Neural cell (in vitro differentiated cells): ENCODE results near the gene SCN4B. TPM values are rescaled to one million over a fixed set of nuclear protein-coding genes. Genes with fewer than 3 reads are reported as not detected.

Experiments used
- H2AFZ ChIP-seq: fragments of 200-600, 300-800 bp; sonication (generic), shearing (Covaris generic); 2 replicates; pipeline ENCODE4 v1.6.0; 2014; ENCODE audit warnings: low read depth, mild to moderate bottlenecking, antibody characterized with exemption, low read length, moderate library complexity
- H3F3A ChIP-seq: fragments of 200-600 bp; shearing (Covaris generic); 2 replicates; pipeline ENCODE4 v1.6.1; 2016; ENCODE audit warnings: mild to moderate bottlenecking, moderate library complexity, mixed read lengths, antibody characterized with exemption, low read length; ENCODE audit not compliant: insufficient read depth, poor library complexity, severe bottlenecking
- H3K27ac ChIP-seq: fragments of 200-600, 300-800 bp; sonication (generic), shearing (Covaris generic); 2 replicates; pipeline ENCODE4 v1.5.1; 2014; ENCODE audit warnings: mild to moderate bottlenecking, low read length, moderate library complexity
- H3K27me3 ChIP-seq: fragments of 300-800, 200-600 bp; sonication (generic), shearing (Covaris generic); 2 replicates; pipeline ENCODE4 v1.6.0; 2014; ENCODE audit warnings: mild to moderate bottlenecking, low read depth, low read length, moderate library complexity; ENCODE audit not compliant: insufficient read depth
- H3K36me3 ChIP-seq: fragments of 300-800, 200-600 bp; sonication (generic), shearing (Covaris generic); 2 replicates; pipeline ENCODE4 v1.5.1; 2014; ENCODE audit warnings: mild to moderate bottlenecking, antibody characterized with exemption, low read length, moderate library complexity; ENCODE audit not compliant: insufficient read depth
- H3K4me2 ChIP-seq: fragments of 300-800, 200-600 bp; sonication (generic), shearing (Covaris generic); 2 replicates; pipeline ENCODE4 v1.6.0; 2014; ENCODE audit warnings: mild to moderate bottlenecking, low read length
- H3K4me3 ChIP-seq: fragments of 300-800, 200-600 bp; sonication (generic), shearing (Covaris generic); 2 replicates; pipeline ENCODE4 v1.5.1; 2014; ENCODE audit warnings: mild to moderate bottlenecking, low read length, moderate library complexity
- H3K79me2 ChIP-seq: fragments of 200-600 bp; shearing (Covaris generic); replicated peaks from 2 replicates; pipeline ENCODE4 v1.6.0; 2014; ENCODE audit warnings: mild to moderate bottlenecking, low read length, moderate library complexity; ENCODE audit not compliant: insufficient read depth
- H3K9ac ChIP-seq: fragments of 300-800, 200-600 bp; sonication (generic), shearing (Covaris generic); 2 replicates; pipeline ENCODE4 v1.6.1; 2016; ENCODE audit warnings: mild to moderate bottlenecking, low read length, mixed read lengths
- H3K9me2 ChIP-seq: fragments of 200-600 bp; shearing (Covaris generic); 2 replicates; pipeline ENCODE4 v1.6.1; 2016; ENCODE audit warnings: mild to moderate bottlenecking, low read length, mixed read lengths; ENCODE audit not compliant: insufficient read depth
- H3K9me3 ChIP-seq: fragments of 200-600, 300-800 bp; sonication (generic), shearing (Covaris generic); 2 replicates; pipeline ENCODE4 v1.6.1; 2016; ENCODE audit warnings: mild to moderate bottlenecking, mixed run types, low read length, moderate library complexity, mixed read lengths
- H4K20me1 ChIP-seq: fragments of 200-600 bp; shearing (Covaris generic); 2 replicates; pipeline ENCODE4 v1.6.1; 2016; ENCODE audit warnings: mild to moderate bottlenecking, mixed run types; ENCODE audit not compliant: insufficient read depth
- EP300 ChIP-seq: fragments of 450-650 bp; conservative IDR thresholded peaks from 2 replicates; pipeline ENCODE4 v1.6.1; 2014; ENCODE audit warnings: antibody characterized with exemption, mild to moderate bottlenecking, moderate library complexity; ENCODE audit not compliant: poor library complexity, severe bottlenecking
- EZH2 ChIP-seq: fragments of 200-600, 300-800 bp; shearing (Covaris generic), sonication (generic); IDR thresholded peaks from 2 replicates; pipeline ENCODE4 v1.6.1; 2014; ENCODE audit warnings: antibody characterized with exemption, low read length, borderline replicate concordance, mild to moderate bottlenecking; ENCODE audit not compliant: insufficient read depth, poor library complexity, severe bottlenecking
- MXI1 ChIP-seq: fragments of 450-650 bp; conservative IDR thresholded peaks from 2 replicates; pipeline ENCODE4 v1.6.1; 2014; ENCODE audit warnings: antibody characterized with exemption, mild to moderate bottlenecking; ENCODE audit not compliant: poor library complexity, severe bottlenecking
- POLR2AphosphoS5 ChIP-seq: IDR thresholded peaks from 2 replicates; pipeline ENCODE4 v1.6.1; 2012
- RAD21 ChIP-seq: fragments of 450-650 bp; conservative IDR thresholded peaks from 2 replicates; pipeline ENCODE4 v1.6.1; 2014; ENCODE audit warnings: antibody characterized with exemption, mild to moderate bottlenecking, moderate library complexity
- SMC3 ChIP-seq: fragments of 450-650 bp; conservative IDR thresholded peaks from 2 replicates; pipeline ENCODE4 v1.6.1; 2014; ENCODE audit warnings: antibody characterized with exemption, mild to moderate bottlenecking, moderate library complexity; ENCODE audit not compliant: poor library complexity
- TAF1 ChIP-seq: IDR thresholded peaks from 2 replicates; pipeline ENCODE4 v1.6.1; 2012; ENCODE audit warnings: low read depth
- polyA plus RNA-seq: library from polyadenylated mRNA; depleted of rRNA; stranded (reverse); fragments of >200 nt; gene quantifications from 2 replicates; pipeline ENCODE4 v1.2.3, GENCODE V29; 2014
- TF ChIP-seq, protein P1 (sequence below): IDR thresholded peaks from 2 replicates; pipeline ENCODE4 v1.6.1; 2012; ENCODE audit warnings: borderline replicate concordance
- TF ChIP-seq, protein P2 (sequence below): fragments of 450-650 bp; IDR thresholded peaks from 2 replicates; pipeline ENCODE4 v1.5.1; 2014; ENCODE audit warnings: antibody characterized with exemption, mild to moderate bottlenecking, moderate library complexity; ENCODE audit not compliant: poor library complexity, severe bottlenecking

Gene SCN4B
- polyA plus RNA-seq, 1 donor from 2014 or later = 0.61 TPM

DNA sequence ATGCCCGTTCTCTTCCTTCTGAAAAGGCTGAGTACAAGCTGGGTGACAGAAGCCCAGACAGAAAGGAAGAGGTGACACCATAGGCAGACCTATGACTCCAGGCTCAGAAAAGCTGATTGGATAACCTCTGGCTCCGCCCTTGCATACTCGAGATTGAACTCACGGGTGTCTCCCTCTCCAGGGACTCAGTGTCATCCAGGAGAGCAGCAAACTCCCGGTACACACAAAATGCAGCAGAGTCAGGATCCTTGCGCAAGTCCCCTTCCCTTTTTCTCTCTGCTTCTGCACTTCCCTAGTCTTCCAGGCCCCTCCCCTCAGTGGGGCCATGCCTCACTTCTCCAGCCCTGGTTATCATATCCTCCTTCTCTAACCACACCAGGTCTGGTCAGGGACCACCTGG, 9.8 kb downstream of the SCN4B start:
- H3F3A ChIP-seq = no peaks in the 10 kb centered on the region
- no peak overlapping the region for H3K27ac ChIP-seq
- H2AFZ ChIP-seq = no peak overlapping the region
- no peaks in the 10 kb centered on the region for H3K9me2 ChIP-seq
- no peaks in the 10 kb centered on the region for H3K9me3 ChIP-seq
- no peak overlapping the region for H3K9ac ChIP-seq
- no peak overlapping the region for H3K4me3 ChIP-seq
- H3K4me2 ChIP-seq = no peak overlapping the region
- H3K36me3 ChIP-seq = no peaks in the 10 kb centered on the region
- H4K20me1 ChIP-seq = no peaks in the 10 kb centered on the region
- TF ChIP-seq, protein P1, sequence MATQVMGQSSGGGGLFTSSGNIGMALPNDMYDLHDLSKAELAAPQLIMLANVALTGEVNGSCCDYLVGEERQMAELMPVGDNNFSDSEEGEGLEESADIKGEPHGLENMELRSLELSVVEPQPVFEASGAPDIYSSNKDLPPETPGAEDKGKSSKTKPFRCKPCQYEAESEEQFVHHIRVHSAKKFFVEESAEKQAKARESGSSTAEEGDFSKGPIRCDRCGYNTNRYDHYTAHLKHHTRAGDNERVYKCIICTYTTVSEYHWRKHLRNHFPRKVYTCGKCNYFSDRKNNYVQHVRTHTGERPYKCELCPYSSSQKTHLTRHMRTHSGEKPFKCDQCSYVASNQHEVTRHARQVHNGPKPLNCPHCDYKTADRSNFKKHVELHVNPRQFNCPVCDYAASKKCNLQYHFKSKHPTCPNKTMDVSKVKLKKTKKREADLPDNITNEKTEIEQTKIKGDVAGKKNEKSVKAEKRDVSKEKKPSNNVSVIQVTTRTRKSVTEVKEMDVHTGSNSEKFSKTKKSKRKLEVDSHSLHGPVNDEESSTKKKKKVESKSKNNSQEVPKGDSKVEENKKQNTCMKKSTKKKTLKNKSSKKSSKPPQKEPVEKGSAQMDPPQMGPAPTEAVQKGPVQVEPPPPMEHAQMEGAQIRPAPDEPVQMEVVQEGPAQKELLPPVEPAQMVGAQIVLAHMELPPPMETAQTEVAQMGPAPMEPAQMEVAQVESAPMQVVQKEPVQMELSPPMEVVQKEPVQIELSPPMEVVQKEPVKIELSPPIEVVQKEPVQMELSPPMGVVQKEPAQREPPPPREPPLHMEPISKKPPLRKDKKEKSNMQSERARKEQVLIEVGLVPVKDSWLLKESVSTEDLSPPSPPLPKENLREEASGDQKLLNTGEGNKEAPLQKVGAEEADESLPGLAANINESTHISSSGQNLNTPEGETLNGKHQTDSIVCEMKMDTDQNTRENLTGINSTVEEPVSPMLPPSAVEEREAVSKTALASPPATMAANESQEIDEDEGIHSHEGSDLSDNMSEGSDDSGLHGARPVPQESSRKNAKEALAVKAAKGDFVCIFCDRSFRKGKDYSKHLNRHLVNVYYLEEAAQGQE = no peak
- TF ChIP-seq EP300 = no peak
- TF ChIP-seq POLR2AphosphoS5 = no peak
- no peak for TF ChIP-seq EZH2
- TF ChIP-seq MXI1 = no peak
- no peak for TF ChIP-seq TAF1
- TF ChIP-seq, protein P2, sequence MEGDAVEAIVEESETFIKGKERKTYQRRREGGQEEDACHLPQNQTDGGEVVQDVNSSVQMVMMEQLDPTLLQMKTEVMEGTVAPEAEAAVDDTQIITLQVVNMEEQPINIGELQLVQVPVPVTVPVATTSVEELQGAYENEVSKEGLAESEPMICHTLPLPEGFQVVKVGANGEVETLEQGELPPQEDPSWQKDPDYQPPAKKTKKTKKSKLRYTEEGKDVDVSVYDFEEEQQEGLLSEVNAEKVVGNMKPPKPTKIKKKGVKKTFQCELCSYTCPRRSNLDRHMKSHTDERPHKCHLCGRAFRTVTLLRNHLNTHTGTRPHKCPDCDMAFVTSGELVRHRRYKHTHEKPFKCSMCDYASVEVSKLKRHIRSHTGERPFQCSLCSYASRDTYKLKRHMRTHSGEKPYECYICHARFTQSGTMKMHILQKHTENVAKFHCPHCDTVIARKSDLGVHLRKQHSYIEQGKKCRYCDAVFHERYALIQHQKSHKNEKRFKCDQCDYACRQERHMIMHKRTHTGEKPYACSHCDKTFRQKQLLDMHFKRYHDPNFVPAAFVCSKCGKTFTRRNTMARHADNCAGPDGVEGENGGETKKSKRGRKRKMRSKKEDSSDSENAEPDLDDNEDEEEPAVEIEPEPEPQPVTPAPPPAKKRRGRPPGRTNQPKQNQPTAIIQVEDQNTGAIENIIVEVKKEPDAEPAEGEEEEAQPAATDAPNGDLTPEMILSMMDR = no peak
- no peak for TF ChIP-seq SMC3
- peaks cover 28% of the 10 kb centered on the region for H3K27me3 ChIP-seq
- no peaks in the 10 kb centered on the region for H3K79me2 ChIP-seq

DNA sequence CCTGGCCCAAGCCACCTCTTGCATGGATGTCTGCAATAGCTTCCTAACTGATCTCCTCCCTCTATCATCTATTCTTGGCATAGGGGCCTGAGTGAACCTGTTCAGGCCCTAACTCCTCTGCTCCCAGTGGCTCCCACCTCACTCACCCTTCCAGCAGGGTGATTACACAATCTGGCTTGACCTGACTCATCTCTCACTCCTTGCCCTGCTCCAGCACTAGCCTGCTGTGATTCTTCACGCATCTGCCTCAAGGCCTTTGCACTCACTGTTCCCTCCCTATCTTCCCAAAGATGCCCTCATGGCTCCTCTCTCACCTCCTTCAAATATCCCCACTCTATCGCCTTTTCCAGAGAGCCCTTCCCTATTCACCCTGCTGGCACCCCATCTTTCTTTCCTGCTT, 10.5 kb downstream of the SCN4B start:
- Histone ChIP-seq H3K9me2 (no peaks in the 10 kb centered on the region), H3F3A (no peaks in the 10 kb centered on the region), H3K36me3 (no peaks in the 10 kb centered on the region), H3K9ac (no peak overlapping the region), H4K20me1 (no peaks in the 10 kb centered on the region), H3K9me3 (no peaks in the 10 kb centered on the region), H3K27me3 (peaks cover 23% of the 10 kb centered on the region), H3K27ac (no peak overlapping the region), H3K79me2 (no peaks in the 10 kb centered on the region), H2AFZ (no peak overlapping the region), H3K4me3 (no peak overlapping the region), H3K4me2 (no peak overlapping the region)
- no peak for TF ChIP-seq POLR2AphosphoS5
- no peak for TF ChIP-seq MXI1
- TF ChIP-seq TAF1 = no peak
- TF ChIP-seq EZH2 = no peak

DNA sequence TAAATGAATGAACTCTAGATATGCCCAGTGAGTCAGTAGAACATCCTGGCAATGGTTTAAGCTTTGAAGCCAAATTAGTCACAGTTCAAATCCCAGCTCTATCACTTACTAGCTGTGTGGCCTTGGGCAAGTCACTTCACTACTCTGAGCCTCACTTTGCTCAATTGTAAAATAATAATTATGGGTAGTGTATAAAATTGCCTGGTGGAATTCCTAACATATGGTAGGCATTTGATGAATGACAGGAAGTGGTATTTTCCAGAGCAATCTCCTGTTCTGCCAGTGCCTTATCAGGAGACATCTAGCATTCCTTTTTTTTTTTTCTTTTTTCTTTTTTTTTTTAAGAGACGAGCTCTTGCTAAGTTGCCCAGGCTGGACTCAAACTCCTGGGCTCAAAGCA, 13.0 kb downstream of the SCN4B start:
- H2AFZ ChIP-seq = no peak overlapping the region
- peaks cover 6% of the 10 kb centered on the region for H3K27me3 ChIP-seq
- H4K20me1 ChIP-seq = no peaks in the 10 kb centered on the region
- no peak overlapping the region for H3K9ac ChIP-seq
- H3K36me3 ChIP-seq = no peaks in the 10 kb centered on the region
- TF ChIP-seq EZH2 (no peak), MXI1 (no peak), TAF1 (no peak), POLR2AphosphoS5 (no peak), RAD21 (no peak), EP300 (no peak), SMC3 (no peak)
- TF ChIP-seq, protein P2 = no peak
- TF ChIP-seq, protein P1 = no peak
- H3K4me3 ChIP-seq = no peak overlapping the region
- H3K79me2 ChIP-seq = no peaks in the 10 kb centered on the region
- H3K9me3 ChIP-seq = no peaks in the 10 kb centered on the region
- H3K4me2 ChIP-seq = no peak overlapping the region
- no peaks in the 10 kb centered on the region for H3F3A ChIP-seq
- no peak overlapping the region for H3K27ac ChIP-seq
- H3K9me2 ChIP-seq = no peaks in the 10 kb centered on the region
